Keratinocyte (primary cell): ENCODE results near the gene PHF12.

Experiments
- EZH2 ChIP-seq: IDR thresholded peaks from one replicate; pipeline ENCODE4 v1.6.1; 2012; ENCODE audit warnings: inconsistent platforms, mild to moderate bottlenecking, low read length, moderate library complexity
- TF ChIP-seq, protein P1 (sequence below), 3 experiments: IDR thresholded peaks in 1 of 3; conservative IDR thresholded peaks in 1 of 3; optimal IDR thresholded peaks in 1 of 3; 2 replicates in 2 of 3; 3 replicates in 1 of 3; pipeline versions ENCODE3 to v1.5.1; 2011; ENCODE audit warnings: low read length in 3 of 3, mild to moderate bottlenecking in 3 of 3, moderate library complexity in 2 of 3, control low read depth in 1 of 3, inconsistent platforms in 1 of 3; ENCODE audit not compliant: insufficient read depth in 2 of 3; ENCODE audit errors: extremely low read depth in 1 of 3

GRCh38 chr17:28926366-28926765 lies 25.0 kb downstream of the PHF12 start:
- TF ChIP-seq, protein P1, sequence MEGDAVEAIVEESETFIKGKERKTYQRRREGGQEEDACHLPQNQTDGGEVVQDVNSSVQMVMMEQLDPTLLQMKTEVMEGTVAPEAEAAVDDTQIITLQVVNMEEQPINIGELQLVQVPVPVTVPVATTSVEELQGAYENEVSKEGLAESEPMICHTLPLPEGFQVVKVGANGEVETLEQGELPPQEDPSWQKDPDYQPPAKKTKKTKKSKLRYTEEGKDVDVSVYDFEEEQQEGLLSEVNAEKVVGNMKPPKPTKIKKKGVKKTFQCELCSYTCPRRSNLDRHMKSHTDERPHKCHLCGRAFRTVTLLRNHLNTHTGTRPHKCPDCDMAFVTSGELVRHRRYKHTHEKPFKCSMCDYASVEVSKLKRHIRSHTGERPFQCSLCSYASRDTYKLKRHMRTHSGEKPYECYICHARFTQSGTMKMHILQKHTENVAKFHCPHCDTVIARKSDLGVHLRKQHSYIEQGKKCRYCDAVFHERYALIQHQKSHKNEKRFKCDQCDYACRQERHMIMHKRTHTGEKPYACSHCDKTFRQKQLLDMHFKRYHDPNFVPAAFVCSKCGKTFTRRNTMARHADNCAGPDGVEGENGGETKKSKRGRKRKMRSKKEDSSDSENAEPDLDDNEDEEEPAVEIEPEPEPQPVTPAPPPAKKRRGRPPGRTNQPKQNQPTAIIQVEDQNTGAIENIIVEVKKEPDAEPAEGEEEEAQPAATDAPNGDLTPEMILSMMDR (optimal IDR thresholded peaks at IDR 0.05 in 1 of 3, IDR thresholded peaks at IDR 0.05 in 1 of 3, conservative IDR thresholded peaks at IDR 0.05 in 1 of 3; ENCODE audit: extremely low read depth in 1 of 3, insufficient read depth in 2 of 3, low read length in 3 of 3) = no peak
- TF ChIP-seq EZH2 = no peak
